RPMI8226 (cell line): ENCODE measurements around the gene WFIKKN2.
A peak's percentile ranks its signal among the peaks of the same experiment; 100 is the strongest.
"Not testable (repeated sequence)": the region's sequence is repeated elsewhere in the genome, so short reads cannot be mapped to it uniquely, and the experiment has no call there.

Experiments used
- DNase-seq: peaks from one replicate; pipeline ENCODE4 v3.0.0-alpha.2; 2015

The WFIKKN2 gene

GRCh38 chr17:50858486-50859225 lies 23.3 kb downstream of the WFIKKN2 start:
- DNase-seq, result no peak

GRCh38 chr17:50859727-50860126 lies 24.3 kb downstream of the WFIKKN2 start:
- DNase-seq, result not testable (repeated sequence)

- no peak for DNase-seq
Observed at GRCh38 chr17:50861334-50861676, 25.9 kb downstream of the WFIKKN2 start.

- no peak for DNase-seq
Observed at GRCh38 chr17:50861822-50862528, 26.6 kb downstream of the WFIKKN2 start.

DNA sequence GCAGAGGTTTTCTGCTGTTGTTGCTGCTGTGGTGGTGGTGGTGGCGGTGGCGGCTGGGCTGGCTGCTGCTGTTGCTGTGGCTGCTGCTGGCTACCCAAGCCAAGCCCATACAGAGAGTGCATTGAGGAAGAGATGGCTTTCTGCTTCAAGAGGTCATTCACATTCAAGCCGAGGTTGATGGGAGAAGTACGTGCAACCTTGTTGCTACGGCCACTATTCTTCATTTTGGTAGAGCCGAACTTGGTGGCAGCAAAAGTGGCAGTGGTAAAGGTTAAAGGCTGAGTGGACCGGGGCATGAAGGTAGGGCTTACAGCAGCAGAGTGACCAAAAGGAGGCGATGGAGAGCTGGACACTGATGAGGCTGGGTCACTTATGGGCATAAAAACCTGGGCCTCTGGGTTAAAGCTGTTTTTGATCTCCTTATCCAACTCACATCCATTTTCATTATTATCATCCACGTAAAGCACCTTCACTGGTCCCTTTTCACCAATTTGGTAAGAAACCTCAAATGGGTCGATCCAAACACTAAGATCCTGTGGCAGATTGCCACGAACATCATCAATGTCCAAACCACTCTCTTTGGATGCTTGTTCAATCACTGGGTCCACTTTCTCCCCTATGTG lies 27.9 kb downstream of the WFIKKN2 start:
- DNase-seq, result peak; percentile 53

DNA sequence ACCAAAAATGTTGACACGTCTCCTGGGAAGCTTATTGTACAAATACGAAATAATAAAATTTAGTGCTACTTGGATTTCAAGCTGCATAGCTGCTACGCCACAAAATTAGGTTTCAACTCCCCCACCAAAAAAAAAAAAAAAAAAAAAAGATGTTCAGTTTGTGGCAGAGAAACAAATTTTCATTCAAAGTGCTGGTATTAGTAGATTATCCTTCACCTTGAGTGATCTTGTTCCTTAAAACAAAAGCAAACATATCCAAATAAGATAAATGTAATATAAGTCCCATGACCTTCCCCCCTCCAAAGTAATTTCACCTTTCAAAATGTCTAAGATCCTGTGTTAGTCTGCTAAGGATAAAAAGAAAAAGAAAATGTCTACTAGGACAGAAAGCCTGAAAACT lies 28.5 kb downstream of the WFIKKN2 start:
- DNase-seq, result no peak

DNA sequence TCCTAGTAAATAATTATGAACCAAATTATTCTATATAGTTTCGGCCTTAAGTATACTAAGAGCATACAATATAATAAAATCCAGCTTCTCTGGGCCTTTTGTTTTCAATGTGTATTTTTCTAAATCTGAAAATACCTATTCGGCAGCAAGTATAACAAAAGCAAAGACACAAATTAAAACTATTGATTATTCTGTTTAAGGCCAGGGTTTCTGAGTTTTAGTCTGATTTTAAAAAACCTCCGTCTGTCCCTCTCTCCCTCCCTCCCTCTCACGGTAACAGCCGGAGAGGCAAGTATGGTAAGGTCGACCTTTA lies 29.3 kb downstream of the WFIKKN2 start:
- peak; percentile 66 for DNase-seq

GRCh38 chr17:50865060-50865867 lies 29.9 kb downstream of the WFIKKN2 start:
- peak; percentile 64 for DNase-seq

DNA sequence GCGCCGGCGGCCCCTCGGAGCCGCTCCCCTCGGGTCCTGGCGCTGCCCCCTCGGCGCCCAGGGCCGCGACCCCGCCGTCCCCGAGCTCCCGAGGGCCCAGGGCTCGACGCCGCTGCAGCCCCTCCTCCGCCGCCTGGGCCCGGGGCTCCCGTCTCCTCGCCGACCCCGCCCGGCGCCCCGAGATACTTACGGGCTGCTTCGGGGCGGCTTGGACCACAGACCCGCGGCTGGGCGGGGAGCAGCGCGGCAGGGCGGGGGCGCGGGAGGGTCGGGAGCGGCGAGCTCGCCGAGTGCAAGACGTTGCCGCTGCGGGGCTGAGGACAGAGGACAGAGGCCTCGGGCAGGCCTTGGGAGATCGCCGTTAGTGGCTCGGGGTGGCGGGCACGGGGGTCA lies 30.5 kb downstream of the WFIKKN2 start:
- DNase-seq, result no peak

DNA sequence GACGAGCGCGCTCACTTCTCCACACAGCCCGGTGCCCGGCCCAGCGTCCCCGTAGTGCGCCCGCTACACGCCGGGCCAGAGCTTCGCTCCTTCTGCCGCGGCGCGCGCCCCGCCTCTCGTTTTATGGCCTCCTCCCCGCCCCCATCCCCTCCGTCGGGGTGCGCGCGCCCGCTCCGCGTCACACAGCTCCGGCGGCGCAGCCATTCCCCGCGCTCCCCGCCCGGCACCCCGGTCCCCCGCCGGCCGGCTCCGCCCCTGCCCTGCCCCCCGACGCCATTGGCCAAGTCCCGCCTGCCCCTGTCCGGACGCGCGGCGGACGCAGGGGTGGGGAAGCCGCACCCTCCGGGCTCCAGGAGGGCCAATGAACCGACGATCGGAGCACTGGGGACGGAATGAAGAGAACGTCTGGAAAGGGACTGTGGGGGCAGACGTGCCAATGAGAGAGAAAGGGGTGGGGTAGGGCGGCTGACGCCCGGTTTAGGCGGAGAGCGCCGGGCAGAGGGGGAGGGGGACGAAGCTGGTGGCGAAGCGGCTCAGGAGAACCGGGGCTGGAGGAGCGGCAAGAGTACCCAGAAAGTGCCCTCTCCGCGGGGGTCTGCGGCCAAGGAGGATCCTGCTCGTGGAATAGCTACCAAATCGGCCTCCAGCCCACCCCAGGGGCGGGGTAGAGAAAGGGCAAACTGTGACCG lies 31.0 kb downstream of the WFIKKN2 start, which contains the start of gene TOB1:
Gene TOB1, minus strand, starts transcription at position 94 of the 689 bp plus-strand sequence. CDS start 2,337 bp downstream, outside the sequence.
- DNase-seq, result peak; percentile 97

DNA sequence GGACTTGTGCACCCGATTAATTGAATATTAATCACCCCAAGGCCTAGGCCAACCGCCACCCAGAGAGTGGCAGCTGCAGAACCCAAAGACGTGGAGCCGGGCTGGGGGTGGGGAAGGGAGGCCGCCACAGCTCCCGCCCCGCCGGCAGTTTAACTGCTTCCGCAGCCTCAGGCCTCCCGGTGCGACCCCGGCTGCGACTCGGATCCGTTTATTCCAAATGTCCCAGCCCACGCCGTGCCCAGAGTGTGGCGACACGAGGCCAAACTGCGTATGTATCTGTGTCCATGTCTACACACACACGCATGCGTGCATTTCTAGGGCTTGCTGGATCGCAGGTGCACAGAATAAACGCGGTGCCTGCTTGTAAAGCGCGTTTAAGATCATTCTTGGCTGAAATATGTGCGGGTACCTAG lies 31.6 kb downstream of the WFIKKN2 start:
- DNase-seq, result peak; percentile 74

DNA sequence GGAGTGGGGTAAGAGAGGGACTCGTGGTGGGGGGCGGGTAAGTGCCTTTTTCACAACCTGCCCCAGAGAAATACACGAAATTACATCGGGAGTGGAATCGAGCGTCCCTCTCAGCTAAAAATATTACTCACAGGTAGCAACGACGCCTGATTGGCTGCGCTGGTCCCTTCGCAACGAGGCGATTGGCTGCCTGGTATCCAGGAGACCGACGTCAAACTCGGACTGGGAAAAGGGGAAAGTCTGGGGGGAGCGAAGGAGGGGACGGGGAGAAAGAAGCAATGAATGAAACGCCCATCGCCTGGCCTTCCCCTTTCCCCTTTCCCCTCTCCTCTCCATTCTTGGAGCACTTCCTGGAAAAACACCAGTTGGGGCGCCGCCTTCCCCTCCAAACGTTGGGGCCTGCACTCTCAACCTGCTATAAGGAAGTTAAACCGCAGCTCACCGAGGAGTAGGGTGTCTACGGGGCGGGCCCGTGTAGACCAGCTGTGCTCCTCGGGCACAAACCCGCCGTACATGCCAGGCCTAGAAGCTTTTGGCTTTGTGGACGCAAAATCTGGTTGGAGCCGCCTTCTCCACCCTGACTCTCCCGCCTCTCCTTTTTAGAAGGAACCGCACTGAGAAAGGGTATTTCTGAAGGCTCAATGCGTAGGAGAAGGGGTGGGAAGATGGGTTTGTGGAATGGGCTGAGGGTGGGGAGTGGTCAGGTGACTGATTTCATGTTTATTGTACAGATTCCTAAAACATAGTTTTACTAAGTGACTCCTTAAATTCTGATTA lies 32.2 kb downstream of the WFIKKN2 start:
- peak; percentile 93 for DNase-seq

- no peak for DNase-seq
Observed at GRCh38 chr17:50868140-50868438, 32.7 kb downstream of the WFIKKN2 start.

DNA sequence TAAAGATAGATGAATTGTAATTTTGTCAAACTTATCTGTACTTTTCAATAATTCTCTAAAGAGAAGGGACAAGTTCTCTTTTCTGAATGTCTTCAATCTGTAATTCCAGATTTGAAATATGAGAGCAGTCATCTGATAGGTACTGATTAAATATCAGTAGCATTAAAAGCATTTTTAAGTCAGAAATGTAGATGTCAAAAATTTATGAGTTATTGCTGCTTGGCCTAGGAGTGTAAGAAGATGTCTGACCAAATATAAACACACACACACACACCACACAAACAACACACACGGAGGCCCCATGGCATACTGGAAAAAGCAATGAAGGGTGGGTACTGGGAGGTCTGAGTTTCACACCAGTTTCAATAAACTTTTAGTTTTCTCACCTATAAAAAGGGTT lies 33.2 kb downstream of the WFIKKN2 start:
- no peak for DNase-seq

- DNase-seq, result no peak
Observed at GRCh38 chr17:50871364-50871763, 36.0 kb downstream of the WFIKKN2 start.

GRCh38 chr17:50871898-50872297 lies 36.5 kb downstream of the WFIKKN2 start:
- DNase-seq, result no peak

DNA sequence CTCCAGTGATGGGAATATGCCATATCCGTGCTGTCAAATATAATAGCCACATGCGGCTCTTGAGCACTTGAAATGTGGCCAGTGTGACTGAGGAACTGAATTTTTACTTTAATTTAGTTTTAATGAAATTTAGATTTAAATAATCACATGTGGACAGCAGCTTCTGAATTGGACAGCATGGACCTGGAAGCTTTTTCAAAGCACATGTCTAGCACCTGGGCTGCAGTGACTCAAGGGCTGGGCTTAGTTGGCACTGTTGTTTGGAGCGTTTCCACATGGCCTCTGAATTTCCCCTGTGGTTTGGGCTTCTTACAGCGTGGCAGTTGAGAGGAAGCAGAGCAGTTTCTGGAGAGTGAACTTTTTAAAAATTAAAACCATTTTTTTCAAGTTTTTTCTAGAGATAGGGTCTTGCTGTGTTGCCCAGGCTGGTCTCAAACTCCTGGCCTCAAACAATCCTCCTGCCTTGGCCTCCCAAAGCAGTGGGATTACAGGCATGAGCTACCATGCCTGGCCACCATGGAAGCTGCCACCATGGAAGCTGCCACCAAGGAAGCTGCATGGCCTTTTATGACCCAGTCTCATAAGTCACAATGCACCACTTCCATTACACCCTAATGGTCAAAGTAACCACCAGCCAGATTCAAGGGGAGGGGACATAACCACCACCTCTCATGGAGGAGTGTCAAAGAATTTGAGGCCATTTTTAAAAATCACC lies 37.5 kb downstream of the WFIKKN2 start:
- DNase-seq, result peak; percentile 71

- no peak for DNase-seq
Observed at GRCh38 chr17:50875074-50875473, 39.7 kb downstream of the WFIKKN2 start.

GRCh38 chr17:50877042-50877441 lies 41.7 kb downstream of the WFIKKN2 start:
- DNase-seq, result not testable (repeated sequence)

GRCh38 chr17:50877838-50878237 lies 42.5 kb downstream of the WFIKKN2 start:
- no peak for DNase-seq

GRCh38 chr17:50879086-50879485 lies 43.7 kb downstream of the WFIKKN2 start:
- no peak for DNase-seq
